ENCODE data around the gene FAM162A. TPM values are rescaled to one million over a fixed set of nuclear protein-coding genes. Genes with fewer than 3 reads are reported as not detected.

FAM162A gene
- total and polyA plus RNA-seq, 9 of the 15 experiments (the other 6 are each of a cell fraction or from before 2014, with no cell fraction given) = 37.5 to 211 (median 101) TPM

DNA sequence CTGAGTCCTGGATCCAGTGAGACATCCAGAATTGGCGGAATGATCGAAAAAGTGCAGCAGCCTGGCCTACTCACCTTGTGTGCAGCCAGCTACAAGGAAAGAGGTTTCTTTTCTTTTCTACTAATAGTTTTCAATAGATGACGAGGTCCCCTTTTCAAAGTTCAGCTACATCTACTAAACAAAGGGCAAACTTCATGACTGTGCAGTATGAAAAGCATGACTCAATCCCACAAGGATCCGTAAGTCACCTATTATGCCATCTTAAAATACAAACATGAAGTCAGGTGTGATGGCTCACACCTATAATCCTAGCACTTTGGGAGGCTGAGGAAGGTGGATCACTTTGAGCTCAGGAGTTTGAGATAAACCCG, 17.6 kb upstream of the FAM162A start (continued):
- TF ChIP-seq, protein P1, sequence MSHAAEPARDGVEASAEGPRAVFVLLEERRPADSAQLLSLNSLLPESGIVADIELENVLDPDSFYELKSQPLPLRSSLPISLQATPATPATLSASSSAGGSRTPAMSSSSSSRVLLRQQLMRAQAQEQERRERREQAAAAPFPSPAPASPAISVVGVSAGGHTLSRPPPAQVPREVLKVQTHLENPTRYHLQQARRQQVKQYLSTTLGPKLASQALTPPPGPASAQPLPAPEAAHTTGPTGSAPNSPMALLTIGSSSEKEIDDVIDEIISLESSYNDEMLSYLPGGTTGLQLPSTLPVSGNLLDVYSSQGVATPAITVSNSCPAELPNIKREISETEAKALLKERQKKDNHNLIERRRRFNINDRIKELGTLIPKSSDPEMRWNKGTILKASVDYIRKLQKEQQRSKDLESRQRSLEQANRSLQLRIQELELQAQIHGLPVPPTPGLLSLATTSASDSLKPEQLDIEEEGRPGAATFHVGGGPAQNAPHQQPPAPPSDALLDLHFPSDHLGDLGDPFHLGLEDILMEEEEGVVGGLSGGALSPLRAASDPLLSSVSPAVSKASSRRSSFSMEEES (CRISPR knock-in tag; IDR thresholded peaks at IDR 0.05) = no peak
- TF ChIP-seq CC2D1A (IDR thresholded peaks at IDR 0.05) = no peak
- TF ChIP-seq HNRNPK (IDR thresholded peaks at IDR 0.05; ENCODE audit: low read depth, low read length, poor library complexity, severe bottlenecking) = no peak

DNA sequence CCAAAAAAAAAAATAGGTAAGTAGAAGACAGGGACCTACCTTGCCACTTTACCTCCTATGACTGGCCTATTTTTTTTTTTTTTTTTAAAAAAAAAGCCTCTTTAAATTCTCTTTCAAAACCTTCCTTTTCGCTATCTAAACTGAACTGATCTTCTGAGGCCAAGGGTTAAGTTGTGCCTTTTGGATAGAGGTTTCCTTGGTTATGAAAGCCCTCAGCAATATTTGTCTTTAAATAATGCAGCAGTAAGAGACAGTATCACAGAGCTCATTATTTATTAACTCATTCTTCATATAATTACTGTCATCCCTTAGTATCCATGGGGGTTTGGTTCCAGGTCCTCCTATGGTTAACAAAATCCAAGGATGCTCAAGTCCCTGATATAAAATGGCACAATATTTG, 9.9 kb upstream of the FAM162A start:
- Histone ChIP-seq H3K4me1 (replicated peaks in 1 of 2; ENCODE audit: control insufficient read depth in 2 of 2, insufficient read depth in 2 of 2, low read length in 2 of 2) (no peaks in the 10 kb centered on the region; a peak in 1 of 5 replicates), H3K79me2 (ENCODE audit: control insufficient read depth, insufficient read depth, low read length) (peaks cover 42% of the 10 kb centered on the region), H4K20me1 (replicated peaks; ENCODE audit: control insufficient read depth, insufficient read depth, low read length) (no peaks in the 10 kb centered on the region), H3K27ac (ENCODE audit: extremely low read depth, low read depth, low read length) (no peak overlapping the region), H3K4me3 (no peak overlapping the region), H2AFZ (ENCODE audit: low read depth, low read length) (no peak overlapping the region), H3K27me3 (ENCODE audit: control insufficient read depth in 2 of 2, insufficient read depth in 2 of 2, low read length in 2 of 2) (no peaks in the 10 kb centered on the region), H3K4me2 (ENCODE audit: insufficient read depth, low read length) (no peak overlapping the region), H3K36me3 (ENCODE audit: control insufficient read depth, insufficient read depth, low read length) (peaks cover 43% of the 10 kb centered on the region), H3K9ac (ENCODE audit: insufficient read depth in 1 of 2, low read depth in 2 of 2, low read length in 2 of 2) (no peak overlapping the region), H3K9me3 (replicated peaks; ENCODE audit: control insufficient read depth, insufficient read depth, low read depth, low read length) (no peaks in the 10 kb centered on the region), H3K9me1 (ENCODE audit: control insufficient read depth, insufficient read depth, low read length) (no peaks in the 10 kb centered on the region)
- 100% methylated on average over 1 of the region's 1 CpG for WGBS (ENCODE audit: insufficient coverage, low coverage, missing lambda C conversion rate)
- ChIA-PET POLR2A (no interaction called here), CTCF (ENCODE audit: low intra/inter-chr PET ratio) (no interaction called here)
- no peak for DNase-seq (ENCODE audit: extremely low read depth in 1 of 4, low spot score in 3 of 4)
- ATAC-seq = no peak
- intact Hi-C loops (cut with micrococcal nuclease) (no loop called here), in situ Hi-C loops (cut with MboI) (no loop called here)
- FAIRE-seq = no peak
- no peak for TF ChIP-seq ZNF76 (CRISPR knock-in tag; IDR thresholded peaks at IDR 0.05; ENCODE audit: borderline replicate concordance)
- no peak for TF ChIP-seq TSC22D4 (tag; IDR thresholded peaks at IDR 0.05)
- TF ChIP-seq HMGN3 (IDR thresholded peaks at IDR 0.05; ENCODE audit: borderline replicate concordance, extremely low read depth, insufficient read length, low read depth, low read length) = no peak
- TF ChIP-seq, protein P2, sequence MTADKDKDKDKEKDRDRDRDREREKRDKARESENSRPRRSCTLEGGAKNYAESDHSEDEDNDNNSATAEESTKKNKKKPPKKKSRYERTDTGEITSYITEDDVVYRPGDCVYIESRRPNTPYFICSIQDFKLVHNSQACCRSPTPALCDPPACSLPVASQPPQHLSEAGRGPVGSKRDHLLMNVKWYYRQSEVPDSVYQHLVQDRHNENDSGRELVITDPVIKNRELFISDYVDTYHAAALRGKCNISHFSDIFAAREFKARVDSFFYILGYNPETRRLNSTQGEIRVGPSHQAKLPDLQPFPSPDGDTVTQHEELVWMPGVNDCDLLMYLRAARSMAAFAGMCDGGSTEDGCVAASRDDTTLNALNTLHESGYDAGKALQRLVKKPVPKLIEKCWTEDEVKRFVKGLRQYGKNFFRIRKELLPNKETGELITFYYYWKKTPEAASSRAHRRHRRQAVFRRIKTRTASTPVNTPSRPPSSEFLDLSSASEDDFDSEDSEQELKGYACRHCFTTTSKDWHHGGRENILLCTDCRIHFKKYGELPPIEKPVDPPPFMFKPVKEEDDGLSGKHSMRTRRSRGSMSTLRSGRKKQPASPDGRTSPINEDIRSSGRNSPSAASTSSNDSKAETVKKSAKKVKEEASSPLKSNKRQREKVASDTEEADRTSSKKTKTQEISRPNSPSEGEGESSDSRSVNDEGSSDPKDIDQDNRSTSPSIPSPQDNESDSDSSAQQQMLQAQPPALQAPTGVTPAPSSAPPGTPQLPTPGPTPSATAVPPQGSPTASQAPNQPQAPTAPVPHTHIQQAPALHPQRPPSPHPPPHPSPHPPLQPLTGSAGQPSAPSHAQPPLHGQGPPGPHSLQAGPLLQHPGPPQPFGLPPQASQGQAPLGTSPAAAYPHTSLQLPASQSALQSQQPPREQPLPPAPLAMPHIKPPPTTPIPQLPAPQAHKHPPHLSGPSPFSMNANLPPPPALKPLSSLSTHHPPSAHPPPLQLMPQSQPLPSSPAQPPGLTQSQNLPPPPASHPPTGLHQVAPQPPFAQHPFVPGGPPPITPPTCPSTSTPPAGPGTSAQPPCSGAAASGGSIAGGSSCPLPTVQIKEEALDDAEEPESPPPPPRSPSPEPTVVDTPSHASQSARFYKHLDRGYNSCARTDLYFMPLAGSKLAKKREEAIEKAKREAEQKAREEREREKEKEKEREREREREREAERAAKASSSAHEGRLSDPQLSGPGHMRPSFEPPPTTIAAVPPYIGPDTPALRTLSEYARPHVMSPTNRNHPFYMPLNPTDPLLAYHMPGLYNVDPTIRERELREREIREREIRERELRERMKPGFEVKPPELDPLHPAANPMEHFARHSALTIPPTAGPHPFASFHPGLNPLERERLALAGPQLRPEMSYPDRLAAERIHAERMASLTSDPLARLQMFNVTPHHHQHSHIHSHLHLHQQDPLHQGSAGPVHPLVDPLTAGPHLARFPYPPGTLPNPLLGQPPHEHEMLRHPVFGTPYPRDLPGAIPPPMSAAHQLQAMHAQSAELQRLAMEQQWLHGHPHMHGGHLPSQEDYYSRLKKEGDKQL (CRISPR knock-in tag; IDR thresholded peaks at IDR 0.05; ENCODE audit: borderline replicate concordance) = no peak
- TF ChIP-seq CREM (IDR thresholded peaks at IDR 0.05; ENCODE audit: low read depth) = no peak
- TF ChIP-seq ZNF431 (CRISPR knock-in tag; IDR thresholded peaks at IDR 0.05) = no peak
- no peak for TF ChIP-seq ZZZ3 (IDR thresholded peaks at IDR 0.05)
- TF ChIP-seq ZNF384 (IDR thresholded peaks at IDR 0.05; ENCODE audit: low read depth, low read length) = no peak
- TF ChIP-seq HDAC1 (IDR thresholded peaks at IDR 0.05) = no peak
- TF ChIP-seq PCBP2 (IDR thresholded peaks at IDR 0.05; ENCODE audit: low read depth, low read length, poor library complexity, severe bottlenecking) = no peak
- no peak for TF ChIP-seq RBFOX2 (IDR thresholded peaks at IDR 0.05; ENCODE audit: low read depth, low read length)
- TF ChIP-seq HNRNPUL1 (IDR thresholded peaks at IDR 0.05; ENCODE audit: low read length) = no peak
- no peak for TF ChIP-seq TAL1 (IDR thresholded peaks at IDR 0.05)
- no peak for TF ChIP-seq CEBPB (tag; IDR thresholded peaks at IDR 0.05)
- no TSS peak for BruUV-seq (replicated peaks)

Data from K562 (cell line).